GM18858 (cell line): ENCODE data around the gene SYT15B.
A peak's percentile ranks its signal among the peaks of the same experiment; 100 is the strongest.
"Not testable (repeated sequence)": the region's sequence is repeated elsewhere in the genome, so short reads cannot be mapped to it uniquely, and the experiment has no call there.

Source experiments
- ATAC-seq: cut with Tn5 transposase; IDR thresholded peaks from one replicate; pipeline ENCODE4 v1.9.1; 2021; ENCODE audit not compliant: unreplicated experiment

Gene SYT15B

GRCh38 chr10:47763554-47764175, at the start of gene SYT15B:
Gene SYT15B (minus strand): TSS chr10:47763592. CDS start chr10:47762640, 952 bp downstream.
- ATAC-seq, result not testable (repeated sequence)

DNA sequence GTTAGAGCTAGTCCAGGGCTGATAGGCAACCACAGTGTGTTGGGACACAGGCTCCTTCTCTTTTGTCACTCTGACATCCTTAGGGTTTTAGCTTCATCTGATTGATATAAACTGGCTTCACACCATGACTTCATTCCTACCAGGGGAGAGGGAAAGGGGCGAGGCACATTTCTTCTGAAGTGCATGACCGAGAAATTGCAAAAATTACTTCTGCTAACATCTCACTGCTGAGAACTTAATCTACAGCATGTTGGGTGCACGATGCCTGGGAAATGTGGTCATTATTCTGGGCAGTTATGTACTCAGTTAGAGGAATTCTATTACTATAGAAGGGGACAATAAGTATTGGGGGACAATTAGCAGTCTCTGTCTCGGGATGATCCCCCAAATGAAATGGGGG, 16.2 kb upstream of the SYT15B start:
- not testable (repeated sequence) for ATAC-seq

- not testable (repeated sequence) for ATAC-seq
These were observed 12.2 kb upstream of the SYT15B start for GRCh38 chr10:47775361-47776231.

DNA sequence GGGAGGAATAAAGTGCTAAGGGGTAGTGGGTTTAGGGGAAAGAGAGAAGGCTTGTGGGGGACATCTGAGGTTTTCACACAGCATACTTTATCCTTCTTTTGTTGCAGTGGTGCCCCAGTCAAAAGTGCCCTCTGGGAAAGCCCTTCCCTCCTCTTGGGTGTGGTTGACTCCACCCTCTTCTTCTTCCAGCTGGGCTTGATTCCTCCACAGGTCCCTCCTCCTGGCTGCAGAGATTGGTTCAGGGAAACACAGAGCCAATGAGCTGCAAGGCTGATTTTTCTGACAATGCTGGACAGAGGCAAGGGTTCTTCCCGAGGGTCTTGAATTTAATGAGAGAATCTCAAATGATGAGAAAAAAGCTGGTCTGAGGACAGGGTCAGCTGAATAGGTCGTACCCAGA, 7.4 kb upstream of the SYT15B start:
- ATAC-seq, result not testable (repeated sequence)

DNA sequence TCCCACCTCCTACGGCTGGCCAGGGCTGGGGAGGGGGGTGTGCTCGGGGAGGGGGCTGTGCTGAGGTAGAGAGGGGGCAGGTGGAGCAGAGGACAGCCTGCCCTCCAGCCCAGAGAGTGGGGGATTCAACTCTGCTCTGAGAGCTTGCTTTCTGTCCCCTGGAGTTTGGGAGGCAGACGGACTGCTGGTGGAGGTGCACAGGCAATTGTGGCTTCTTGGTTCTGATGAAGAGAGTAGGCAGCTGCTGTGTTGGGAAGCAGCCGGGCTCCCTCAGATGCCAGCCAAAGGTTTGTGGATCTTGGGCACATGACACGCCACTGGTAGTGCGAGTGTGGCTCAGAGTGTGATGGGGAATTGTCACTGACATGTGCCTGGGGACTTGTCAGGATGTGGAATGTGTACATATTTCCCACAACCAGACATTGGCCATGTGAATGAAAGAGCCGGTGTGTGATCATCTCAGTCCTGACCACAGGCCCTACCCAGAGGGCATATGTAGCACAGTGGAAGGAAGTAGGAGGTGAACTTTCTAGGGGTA, 5.3 kb upstream of the SYT15B start:
- ATAC-seq, result not testable (repeated sequence)

DNA sequence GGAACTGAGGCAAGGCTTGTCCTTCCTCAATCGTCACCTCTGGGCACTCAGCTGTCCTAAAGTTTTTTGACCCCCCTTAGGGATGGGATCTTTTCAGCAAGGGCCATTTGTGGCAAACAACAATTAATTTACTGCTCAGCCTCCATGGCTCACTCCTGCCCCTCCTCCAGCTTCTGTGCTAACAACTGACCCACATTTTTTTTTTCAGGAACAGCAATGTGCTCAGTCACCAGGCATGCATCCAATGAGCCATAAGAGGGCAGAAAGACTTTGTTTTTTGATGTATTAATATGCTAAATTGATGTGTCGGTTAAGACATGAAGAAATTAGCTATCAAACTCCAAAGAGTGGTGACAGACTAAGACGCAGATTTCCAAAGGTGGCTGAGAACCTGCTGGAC, 4.7 kb upstream of the SYT15B start:
- ATAC-seq, result not testable (repeated sequence)

DNA sequence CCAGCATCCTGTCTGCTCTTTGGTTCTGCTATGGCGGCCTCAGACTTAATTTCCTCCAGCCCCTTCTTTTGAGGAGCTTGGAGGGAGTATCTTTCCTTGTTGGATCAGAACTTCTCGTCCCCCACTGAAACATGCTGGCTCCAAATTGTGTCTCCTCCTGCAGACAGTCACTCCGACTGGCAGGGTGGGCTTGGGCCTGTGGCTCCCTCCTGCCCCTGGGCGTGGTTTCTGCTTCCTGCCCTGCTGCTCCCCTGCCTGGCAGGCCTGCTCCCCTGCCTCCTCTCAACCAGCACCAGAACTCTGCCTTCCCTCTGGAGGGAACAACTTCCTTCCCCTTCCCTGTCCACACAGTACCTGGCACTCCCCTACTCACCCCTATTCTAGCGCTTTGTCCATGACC, 3.8 kb upstream of the SYT15B start:
- not testable (repeated sequence) for ATAC-seq

DNA sequence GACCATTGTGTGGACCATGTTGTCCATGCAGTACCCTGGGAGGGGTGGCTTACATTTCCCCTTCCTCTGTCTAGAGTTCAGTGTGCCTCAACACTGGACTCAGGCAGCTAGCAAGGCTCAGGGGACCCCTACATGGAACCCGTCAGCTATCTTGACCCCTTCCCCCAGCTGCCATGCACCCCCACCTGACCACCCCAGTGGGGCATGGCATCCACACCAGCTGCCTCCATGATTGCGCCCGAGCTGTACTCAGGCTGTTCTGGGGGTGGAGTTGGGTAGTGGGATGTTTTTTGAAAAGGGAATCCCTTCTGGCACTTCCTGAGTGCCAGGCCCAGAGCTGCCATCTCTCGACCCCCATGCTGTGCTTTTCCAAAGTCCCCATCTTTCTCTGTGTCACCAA, 1.8 kb upstream of the SYT15B start:
- ATAC-seq, result not testable (repeated sequence)

DNA sequence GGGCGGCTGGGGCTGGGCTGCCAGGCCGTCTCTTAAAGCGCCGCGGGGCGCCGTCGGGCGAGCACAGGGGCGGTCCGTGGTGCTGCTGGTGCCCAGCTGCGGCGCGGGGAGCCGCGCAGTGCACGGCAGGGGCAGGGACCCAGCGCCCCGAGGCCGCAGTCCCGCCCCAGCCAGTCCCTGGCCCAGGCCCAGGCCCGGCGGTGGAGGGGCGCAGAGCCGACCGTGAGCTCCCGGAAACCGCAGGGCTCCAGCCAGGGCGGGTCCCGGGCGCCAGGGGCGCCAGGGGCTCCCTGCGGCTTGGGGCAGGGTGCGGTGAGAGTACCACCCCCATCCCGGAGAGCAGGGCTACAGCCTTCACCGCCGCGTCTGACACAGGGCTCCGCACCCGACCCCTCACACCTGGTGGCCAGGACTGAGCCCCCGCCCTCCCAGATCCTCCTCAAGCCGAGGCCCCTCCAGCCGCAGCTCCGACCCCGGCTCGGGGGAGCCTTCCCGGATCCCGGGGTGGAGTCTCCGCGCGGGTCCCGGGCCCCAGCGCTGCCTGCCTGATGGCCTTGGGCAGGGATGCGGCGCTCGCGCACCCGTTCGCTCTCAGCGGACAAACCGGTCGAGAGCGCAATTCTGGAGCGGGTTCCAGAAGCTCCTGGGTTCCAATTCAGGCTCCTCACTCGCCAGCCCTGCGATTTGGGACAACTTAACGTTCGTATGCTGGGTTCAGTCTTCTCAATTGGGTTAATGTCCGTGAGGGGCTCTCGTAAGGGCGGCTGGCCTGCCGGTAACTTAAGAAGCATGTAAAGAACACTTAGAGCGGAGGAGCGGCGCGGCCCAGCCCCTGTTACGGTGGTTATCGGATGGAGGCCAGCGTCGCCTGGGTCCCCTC, 478 bp downstream of the SYT15B start:
- ATAC-seq, result not testable (repeated sequence)

DNA sequence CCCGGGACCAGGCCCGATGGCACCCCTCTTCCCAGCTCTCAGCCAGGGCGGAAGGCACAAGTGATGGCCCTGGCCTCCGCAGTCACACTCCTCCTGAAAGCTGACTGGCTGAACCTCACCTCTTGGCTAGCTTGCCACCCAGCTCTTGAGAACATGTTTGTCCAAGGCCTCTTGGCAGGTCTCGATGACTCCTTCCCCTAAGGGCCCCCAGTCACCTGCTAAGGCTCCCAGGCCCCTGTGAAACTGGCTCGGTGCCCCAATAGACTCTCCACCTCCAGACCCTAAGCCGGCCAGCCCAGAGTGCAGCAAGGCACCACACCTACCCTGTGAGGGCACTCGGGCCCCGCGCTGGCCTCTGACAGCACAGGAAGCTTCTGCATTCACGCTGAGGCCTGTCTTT, 4.5 kb downstream of the SYT15B start:
- not testable (repeated sequence) for ATAC-seq

DNA sequence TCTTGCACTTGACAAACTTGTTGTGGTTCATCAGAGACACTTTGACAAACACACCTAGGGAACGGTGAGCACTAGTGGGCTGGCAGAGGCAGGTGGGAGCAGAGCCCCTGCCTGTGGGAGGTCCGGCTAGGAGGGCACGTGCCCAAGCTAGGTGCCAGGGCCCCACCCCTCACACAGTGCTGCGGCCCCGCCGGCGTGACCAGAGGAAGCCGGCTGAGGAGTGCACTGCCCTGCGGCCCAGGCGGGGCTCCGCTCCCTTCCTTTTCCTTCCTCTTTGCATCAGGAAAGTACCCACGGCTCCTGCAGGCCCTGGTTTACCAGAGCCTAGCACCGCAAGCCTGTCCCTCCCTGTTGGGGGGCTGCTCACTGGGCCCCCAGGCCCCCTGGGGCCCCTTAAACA, 7.2 kb downstream of the SYT15B start:
- not testable (repeated sequence) for ATAC-seq

DNA sequence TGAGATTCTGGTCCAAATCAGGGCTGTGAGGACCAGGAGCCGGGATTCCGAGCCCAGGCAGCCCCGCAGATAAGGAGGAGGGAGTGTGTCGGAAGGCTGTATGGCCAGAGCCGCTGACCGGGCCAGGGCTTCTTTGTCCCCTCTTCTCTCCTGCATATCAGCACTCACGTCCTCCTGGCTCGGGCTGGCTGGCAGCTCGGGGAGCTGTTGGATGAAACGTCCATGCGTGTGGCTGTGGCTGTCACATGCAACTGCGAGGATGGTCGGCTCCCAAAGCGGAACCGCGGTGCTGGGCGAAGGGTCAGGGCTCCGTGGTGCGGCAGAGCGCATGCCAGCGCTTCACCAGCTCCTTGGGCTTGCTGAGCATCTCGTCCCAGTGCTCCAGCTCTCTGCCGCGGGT, 9.5 kb downstream of the SYT15B start:
- not testable (repeated sequence) for ATAC-seq

- not testable (repeated sequence) for ATAC-seq
These were observed 10.2 kb downstream of the SYT15B start for GRCh38 chr10:47753176-47753575.

- ATAC-seq, result not testable (repeated sequence)
These were observed 11.6 kb downstream of the SYT15B start for GRCh38 chr10:47751821-47752220.

DNA sequence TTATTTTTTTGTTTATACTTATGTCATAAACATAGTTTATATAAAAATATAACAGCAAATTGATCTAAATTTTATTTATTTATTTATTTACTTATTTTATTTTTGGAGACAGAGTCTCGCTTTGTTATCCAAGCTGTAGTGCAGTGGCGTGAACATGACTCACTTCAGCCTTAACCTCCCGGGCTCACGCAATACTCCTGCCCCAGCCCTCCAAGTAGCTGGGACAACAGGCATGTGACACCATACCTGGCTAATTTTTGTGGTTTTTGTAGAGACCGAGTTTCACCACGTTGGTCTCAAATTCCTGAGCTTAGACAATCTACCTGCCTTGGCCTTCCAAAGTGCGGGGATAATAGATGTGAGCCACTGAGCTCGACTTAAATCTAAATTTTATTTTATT, 13.0 kb downstream of the SYT15B start:
- not testable (repeated sequence) for ATAC-seq

DNA sequence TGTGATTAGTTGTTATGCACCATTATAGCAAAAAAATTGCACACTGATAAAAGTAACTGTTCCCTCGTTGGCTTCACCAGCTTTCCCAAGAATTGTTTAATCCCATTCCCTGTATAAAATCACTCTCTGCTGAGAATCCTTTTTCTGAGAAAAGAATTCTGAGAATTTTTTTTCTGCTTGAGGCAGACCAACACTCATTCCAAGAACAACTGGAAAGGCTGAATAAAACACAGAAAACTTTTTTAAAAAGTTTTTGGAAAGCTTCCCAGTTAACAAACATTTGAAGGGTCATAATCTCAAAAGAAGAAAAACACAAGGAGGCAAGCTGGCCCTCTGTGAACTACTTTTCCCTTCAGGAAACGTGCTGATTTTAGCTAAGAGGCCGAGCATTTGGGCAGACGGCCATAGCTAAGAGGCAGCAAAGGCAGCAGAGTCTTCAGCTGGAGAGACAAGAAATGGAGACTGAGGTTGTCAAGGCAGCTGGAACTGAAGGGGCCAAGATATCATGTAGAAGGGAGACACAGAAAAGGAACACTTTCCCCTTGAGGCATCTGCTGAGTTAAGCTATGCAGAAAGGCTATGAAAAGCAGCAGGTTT, 16.5 kb downstream of the SYT15B start:
- not testable (repeated sequence) for ATAC-seq

DNA sequence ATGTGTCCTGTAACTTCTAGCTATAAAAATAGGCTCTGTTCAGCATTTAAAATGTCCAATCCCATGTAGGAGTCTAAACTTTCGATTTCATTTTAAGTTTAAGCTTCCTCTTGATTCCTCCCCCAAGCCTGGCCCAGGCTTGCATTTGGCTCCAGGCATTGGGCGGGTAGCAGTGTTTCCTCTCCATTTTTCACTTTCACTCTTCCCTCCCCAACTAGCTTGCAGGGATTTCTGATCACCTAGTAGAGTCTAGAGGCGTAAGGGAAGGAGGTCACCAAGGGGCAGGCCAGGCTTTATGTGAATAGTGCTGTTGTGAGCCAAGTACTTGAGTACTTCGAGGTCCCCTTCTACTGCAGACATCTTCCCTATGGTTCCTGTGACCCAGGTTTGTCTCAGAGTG, 18.5 kb downstream of the SYT15B start:
- ATAC-seq, result not testable (repeated sequence)

DNA sequence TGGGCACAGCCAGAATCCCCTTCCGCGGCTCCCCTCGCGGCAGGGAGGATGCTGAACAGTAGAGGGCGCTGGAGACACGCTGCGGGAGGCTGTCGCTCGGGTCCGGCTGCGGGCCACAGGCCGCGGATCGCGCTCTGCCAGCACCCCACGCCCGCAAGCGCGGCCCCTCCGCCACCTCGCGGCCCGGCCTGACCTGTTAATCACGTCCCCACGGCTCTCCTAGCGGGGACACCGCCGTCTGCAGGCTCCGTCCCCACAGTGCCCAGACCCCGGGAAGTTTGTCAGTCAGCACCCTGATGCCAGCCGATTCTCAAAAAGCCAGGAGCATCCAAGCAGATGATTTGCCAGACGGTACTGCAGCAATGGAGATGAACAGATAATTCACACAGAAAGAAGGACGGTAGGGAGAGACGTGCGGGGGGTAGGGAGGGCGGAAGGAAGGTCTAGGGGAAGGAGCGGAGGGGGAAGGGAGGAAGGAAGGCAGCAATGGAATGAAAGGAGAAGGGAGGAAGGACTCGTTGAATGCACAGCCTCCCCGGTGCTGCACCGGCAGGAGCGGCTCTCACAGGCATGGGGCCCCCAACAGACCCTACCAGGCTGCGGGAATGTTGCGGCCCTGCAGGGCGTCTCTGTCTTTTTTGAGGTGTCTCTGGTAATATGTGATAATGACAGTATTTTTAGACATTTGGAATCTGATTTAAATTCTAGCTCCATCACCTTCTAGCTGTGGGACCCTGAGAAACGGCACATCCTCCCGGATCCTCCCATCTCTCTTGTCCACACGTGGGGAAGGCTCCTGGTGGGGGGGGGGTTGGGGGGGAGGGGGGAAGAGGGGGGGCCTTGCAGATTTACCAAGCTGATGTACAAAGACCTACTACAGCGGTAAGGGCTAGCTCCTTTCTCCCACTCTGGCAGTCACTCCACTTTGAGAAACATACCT, 19.5 kb downstream of the SYT15B start:
- ATAC-seq, result peak; percentile 81

- not testable (repeated sequence) for ATAC-seq
These were observed 22.5 kb downstream of the SYT15B start for GRCh38 chr10:47740868-47741267.
